Cardiac muscle cell (in vitro differentiated cells and primary cell): Measurements from ENCODE around the gene KLK5. TPM values are rescaled to one million over a fixed set of nuclear protein-coding genes. Genes with fewer than 3 reads are reported as not detected.

Experiments
- DNase-seq, 2 donors: peaks; one replicate each; pipeline versions ENCODE4 v3.0.0 to v3.0.0-alpha.2; 2010 to 2017; ENCODE audit warnings: low read depth in 1 of 2, low spot score in 1 of 2
- H3K27ac ChIP-seq: fragments of 200-600 bp; sonication (generic); 2 replicates; pipeline ENCODE4 v1.5.1; 2016
- H3K27me3 ChIP-seq: fragments of 200-600 bp; sonication (generic); 2 replicates; pipeline ENCODE4 v1.6.0; 2016; ENCODE audit warnings: control low read depth
- H3K36me3 ChIP-seq: fragments of 200-600 bp; sonication (generic); 2 replicates; pipeline ENCODE4 v1.5.1; 2016; ENCODE audit warnings: control low read depth
- H3K4me1 ChIP-seq: fragments of 200-600 bp; sonication (generic); 2 replicates; pipeline ENCODE4 v1.8.1; 2017; ENCODE audit warnings: low read depth, mild to moderate bottlenecking, mixed run types
- H3K4me3 ChIP-seq: fragments of 200-600 bp; sonication (generic); 2 replicates; pipeline ENCODE4 v1.5.1; 2016; ENCODE audit warnings: mild to moderate bottlenecking
- H3K9me3 ChIP-seq: fragments of 200-600 bp; sonication (generic); 2 replicates; pipeline ENCODE4 v1.5.1; 2017; ENCODE audit warnings: low read depth, mild to moderate bottlenecking, control low read depth
- CTCF ChIP-seq: IDR thresholded peaks from 2 replicates; pipeline ENCODE4 v1.5.1; 2012; ENCODE audit warnings: low read depth, mild to moderate bottlenecking, low read length
- polyA plus RNA-seq: library from polyadenylated mRNA; unstranded; fragments of >200 nt; fragmentation: Nextera tagmentation; extraction: Ambion mirVana; gene quantifications from 2 replicates; pipeline ENCODE4 v1.2.1, GENCODE V29; 2016
- total RNA-seq: library from RNA; depleted of rRNA; stranded (reverse); fragments of >200 nt; gene quantifications from 2 replicates; pipeline ENCODE4 v1.2.3, GENCODE V29; 2016

KLK5 gene
- total and polyA plus RNA-seq, 2 experiments from 2014 or later, result not detected

DNA sequence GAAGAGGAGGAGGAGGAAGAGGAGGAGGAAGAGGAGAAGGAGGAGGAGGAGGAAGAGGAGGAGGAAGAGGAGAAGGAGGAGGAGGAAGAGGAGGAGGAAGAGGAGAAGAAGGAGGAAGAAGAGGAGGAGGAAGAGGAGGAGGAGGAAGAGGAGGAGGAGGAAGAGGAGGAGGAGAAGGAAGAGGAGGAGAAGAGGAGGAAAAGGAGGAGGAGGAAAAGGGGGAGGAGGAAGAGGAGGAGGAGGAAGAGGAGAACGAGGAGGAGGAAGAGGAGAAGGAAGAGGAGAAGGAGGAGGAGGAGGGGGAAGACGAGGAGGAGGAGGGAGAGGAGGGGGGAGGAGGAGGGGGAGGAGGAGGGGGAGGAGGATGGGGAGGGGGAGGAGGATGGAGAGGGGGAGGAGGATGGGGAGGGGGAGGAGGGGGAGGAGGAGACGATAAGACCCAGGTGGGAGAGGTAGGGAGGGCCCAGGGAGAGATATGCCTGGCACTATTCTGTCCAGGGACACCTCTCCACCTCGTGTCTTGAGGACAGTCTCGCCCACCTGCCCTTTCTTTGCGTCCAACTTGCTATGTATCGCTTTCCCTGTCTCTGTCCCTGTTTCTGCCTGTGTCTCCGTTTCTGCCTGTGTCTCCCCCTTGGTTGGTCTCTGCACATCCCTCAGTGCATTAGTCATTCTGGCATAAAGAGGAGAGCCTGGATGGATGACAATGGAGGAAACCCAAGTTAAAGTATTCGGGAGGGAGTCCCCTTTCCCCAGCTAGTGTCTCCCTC lies 7.1 kb upstream of the KLK5 start:
- no peaks in the 10 kb centered on the region for H3K36me3 ChIP-seq
- peak in 1 of 2 donors; percentile 6 for DNase-seq
- no peak overlapping the region for H3K27ac ChIP-seq
- no peaks in the 10 kb centered on the region for H3K9me3 ChIP-seq
- H3K4me3 ChIP-seq, result no peak overlapping the region
- H3K4me1 ChIP-seq, result no peaks in the 10 kb centered on the region
- no peak for TF ChIP-seq CTCF
- peaks cover 3% of the 10 kb centered on the region for H3K27me3 ChIP-seq

DNA sequence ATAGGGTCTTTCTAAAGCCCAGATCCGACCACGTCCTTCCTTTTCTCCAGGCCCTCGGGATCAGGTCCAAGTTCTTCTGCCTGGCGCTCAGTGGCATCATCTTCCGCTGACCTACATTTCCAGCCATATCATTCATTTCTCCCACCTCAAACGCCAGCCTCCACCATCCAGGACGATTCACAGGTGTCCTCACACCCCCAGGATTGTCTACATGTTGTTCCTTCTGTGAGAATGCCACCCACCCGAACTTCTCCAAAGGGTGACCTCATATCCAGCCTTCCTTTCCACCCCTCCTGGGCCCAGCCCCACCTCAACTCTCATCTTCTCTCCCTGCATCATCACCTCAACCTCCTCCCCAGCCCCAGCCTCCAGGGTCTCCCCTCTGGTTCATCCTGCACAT lies 4.7 kb upstream of the KLK5 start:
- Histone ChIP-seq H3K27ac (no peak overlapping the region), H3K36me3 (no peaks in the 10 kb centered on the region), H3K9me3 (no peaks in the 10 kb centered on the region), H3K27me3 (peaks cover 3% of the 10 kb centered on the region), H3K4me1 (no peaks in the 10 kb centered on the region), H3K4me3 (no peak overlapping the region)
- DNase-seq, result no peak
- no peak for TF ChIP-seq CTCF

- Histone ChIP-seq H3K36me3 (no peaks in the 10 kb centered on the region), H3K27me3 (no peaks in the 10 kb centered on the region), H3K4me3 (no peak overlapping the region), H3K4me1 (no peaks in the 10 kb centered on the region), H3K27ac (no peak overlapping the region), H3K9me3 (no peaks in the 10 kb centered on the region)
- no peak for DNase-seq
- no peak for TF ChIP-seq CTCF
These were observed 3.0 kb downstream of the KLK5 start for GRCh38 chr19:50949861-50950260.

GRCh38 chr19:50947123-50947522 lies 5.7 kb downstream of the KLK5 start:
- TF ChIP-seq CTCF, result no peak
- Histone ChIP-seq H3K36me3 (no peaks in the 10 kb centered on the region), H3K27ac (no peak overlapping the region), H3K9me3 (no peaks in the 10 kb centered on the region), H3K4me3 (no peak overlapping the region), H3K27me3 (no peaks in the 10 kb centered on the region), H3K4me1 (no peaks in the 10 kb centered on the region)
- no peak for DNase-seq

- no peaks in the 10 kb centered on the region for H3K27me3 ChIP-seq
- H3K27ac ChIP-seq, result no peak overlapping the region
- DNase-seq, result no peak
- H3K36me3 ChIP-seq, result no peaks in the 10 kb centered on the region
- no peaks in the 10 kb centered on the region for H3K9me3 ChIP-seq
- TF ChIP-seq CTCF, result no peak
- no peak overlapping the region for H3K4me3 ChIP-seq
- no peaks in the 10 kb centered on the region for H3K4me1 ChIP-seq
These were observed 8.0 kb downstream of the KLK5 start for GRCh38 chr19:50944795-50945194.
